Colonic mucosa (tissue), 4 donors: ENCODE results near the gene FOXK2. TPM values are rescaled to one million over a fixed set of nuclear protein-coding genes. Genes with fewer than 3 reads are reported as not detected.
"Not testable (repeated sequence)": the region's sequence is repeated elsewhere in the genome, so short reads cannot be mapped to it uniquely, and the experiment has no call there.

Source experiments
- DNase-seq: peaks from one replicate; pipeline ENCODE4 v3.0.0-alpha.2; 2020
- H3K27ac ChIP-seq: fragments of 200-600 bp; one replicate; pipeline ENCODE4 v1.8.0; 2021
- H3K27me3 ChIP-seq: fragments of 200-600 bp; one replicate; pipeline ENCODE4 v1.8.0; 2021
- H3K36me3 ChIP-seq: fragments of 200-600 bp; one replicate; pipeline ENCODE4 v1.8.0; 2021
- H3K4me1 ChIP-seq: fragments of 200-600 bp; one replicate; pipeline ENCODE4 v1.8.0; 2021; ENCODE audit warnings: mild to moderate bottlenecking
- H3K4me3 ChIP-seq: fragments of 200-600 bp; one replicate; pipeline ENCODE4 v1.8.0; 2021
- H3K9ac ChIP-seq, 2 donors: one replicate each; pipeline ENCODE4 v1.7.0; 2013; ENCODE audit warnings: control low read depth in 2 of 2, low read depth in 2 of 2, low read length in 2 of 2
- H3K9me3 ChIP-seq: fragments of 200-600 bp; one replicate; pipeline ENCODE4 v1.8.0; 2021
- intact Hi-C: fragments of 100-400 bp; cut with DNase I; formaldehyde crosslinking; loops from one replicate; pipeline ENCODE4 v1.14.1; 2022
- total RNA-seq, 2 donors: library from RNA; stranded (reverse); fragmentation: NEBNext Ultra II Directional in 1 of 2; extraction: Animal tissue kit (Norgen Biotek cat#: 25700) in 1 of 2; gene quantifications; one replicate each; pipeline ENCODE4 v1.2.1, GENCODE V29; 2021
- TF ChIP-seq, protein P1 (sequence below): fragments of 200-600 bp; IDR thresholded peaks from one replicate; pipeline ENCODE4 v1.8.0; 2022; ENCODE audit warnings: antibody characterized with exemption, mild to moderate bottlenecking
- donor health status: healthy.
- donor health status: DM: no; HTN: no; CAD: no.
- donor health status: DM: no; HTN: no; CAD: no.

FOXK2 gene
- total RNA-seq, 2 donors from 2014 or later: 34.8 to 44.5 TPM

DNA sequence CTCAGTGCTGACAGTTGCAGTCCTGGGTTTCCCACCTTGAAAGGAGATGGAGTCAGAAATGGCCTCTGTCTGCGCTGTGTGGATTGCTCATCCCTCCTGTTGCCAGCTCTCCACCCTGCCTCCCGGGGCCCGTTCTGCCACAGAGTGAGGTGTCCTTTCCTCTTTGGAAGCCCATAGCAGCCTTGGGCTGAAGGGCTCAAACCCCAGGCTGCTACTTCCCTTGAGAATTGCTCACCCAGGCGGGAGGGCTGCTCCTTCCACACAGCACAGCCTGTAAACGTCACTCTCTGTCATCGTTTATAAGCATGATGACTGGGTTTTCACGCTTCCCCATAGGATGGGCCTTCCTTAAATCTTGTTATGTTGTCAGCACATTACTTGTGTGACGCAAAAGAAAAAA is 62.7 kb downstream of the FOXK2 start:
- H3K36me3 ChIP-seq: no peaks in the 10 kb centered on the region
- H3K27me3 ChIP-seq: no peaks in the 10 kb centered on the region
- TF ChIP-seq, protein P1, sequence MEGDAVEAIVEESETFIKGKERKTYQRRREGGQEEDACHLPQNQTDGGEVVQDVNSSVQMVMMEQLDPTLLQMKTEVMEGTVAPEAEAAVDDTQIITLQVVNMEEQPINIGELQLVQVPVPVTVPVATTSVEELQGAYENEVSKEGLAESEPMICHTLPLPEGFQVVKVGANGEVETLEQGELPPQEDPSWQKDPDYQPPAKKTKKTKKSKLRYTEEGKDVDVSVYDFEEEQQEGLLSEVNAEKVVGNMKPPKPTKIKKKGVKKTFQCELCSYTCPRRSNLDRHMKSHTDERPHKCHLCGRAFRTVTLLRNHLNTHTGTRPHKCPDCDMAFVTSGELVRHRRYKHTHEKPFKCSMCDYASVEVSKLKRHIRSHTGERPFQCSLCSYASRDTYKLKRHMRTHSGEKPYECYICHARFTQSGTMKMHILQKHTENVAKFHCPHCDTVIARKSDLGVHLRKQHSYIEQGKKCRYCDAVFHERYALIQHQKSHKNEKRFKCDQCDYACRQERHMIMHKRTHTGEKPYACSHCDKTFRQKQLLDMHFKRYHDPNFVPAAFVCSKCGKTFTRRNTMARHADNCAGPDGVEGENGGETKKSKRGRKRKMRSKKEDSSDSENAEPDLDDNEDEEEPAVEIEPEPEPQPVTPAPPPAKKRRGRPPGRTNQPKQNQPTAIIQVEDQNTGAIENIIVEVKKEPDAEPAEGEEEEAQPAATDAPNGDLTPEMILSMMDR: no peak
- no peaks in the 10 kb centered on the region for H3K4me1 ChIP-seq
- H3K9me3 ChIP-seq: no peaks in the 10 kb centered on the region
- no peak overlapping the region for H3K9ac ChIP-seq
- no peak overlapping the region for H3K27ac ChIP-seq
- no peak overlapping the region for H3K4me3 ChIP-seq
- no peak for DNase-seq
- intact Hi-C loops: no loop called here

DNA sequence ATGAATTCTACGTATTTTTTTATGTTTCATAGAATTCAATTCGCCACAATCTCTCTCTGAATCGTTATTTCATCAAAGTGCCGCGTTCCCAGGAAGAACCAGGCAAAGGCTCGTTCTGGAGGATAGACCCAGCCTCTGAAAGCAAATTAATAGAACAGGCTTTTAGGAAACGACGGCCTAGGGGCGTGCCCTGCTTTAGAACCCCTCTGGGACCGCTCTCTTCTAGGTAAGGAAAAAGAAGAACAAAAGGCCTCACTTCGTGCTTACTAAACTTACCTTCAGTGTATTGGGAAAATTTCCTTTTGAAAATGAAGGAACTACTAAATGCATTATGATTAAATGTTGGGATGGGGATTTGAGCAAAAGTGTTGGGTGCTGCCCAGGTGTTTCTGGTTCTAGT is 63.2 kb downstream of the FOXK2 start:
- Histone ChIP-seq H3K4me1 (no peaks in the 10 kb centered on the region), H3K9ac (no peak overlapping the region), H3K36me3 (no peaks in the 10 kb centered on the region), H3K27ac (no peak overlapping the region), H3K9me3 (no peaks in the 10 kb centered on the region), H3K27me3 (no peaks in the 10 kb centered on the region), H3K4me3 (no peak overlapping the region)
- TF ChIP-seq, protein P1: no peak
- no peak for DNase-seq
- intact Hi-C loops: no loop called here

DNA sequence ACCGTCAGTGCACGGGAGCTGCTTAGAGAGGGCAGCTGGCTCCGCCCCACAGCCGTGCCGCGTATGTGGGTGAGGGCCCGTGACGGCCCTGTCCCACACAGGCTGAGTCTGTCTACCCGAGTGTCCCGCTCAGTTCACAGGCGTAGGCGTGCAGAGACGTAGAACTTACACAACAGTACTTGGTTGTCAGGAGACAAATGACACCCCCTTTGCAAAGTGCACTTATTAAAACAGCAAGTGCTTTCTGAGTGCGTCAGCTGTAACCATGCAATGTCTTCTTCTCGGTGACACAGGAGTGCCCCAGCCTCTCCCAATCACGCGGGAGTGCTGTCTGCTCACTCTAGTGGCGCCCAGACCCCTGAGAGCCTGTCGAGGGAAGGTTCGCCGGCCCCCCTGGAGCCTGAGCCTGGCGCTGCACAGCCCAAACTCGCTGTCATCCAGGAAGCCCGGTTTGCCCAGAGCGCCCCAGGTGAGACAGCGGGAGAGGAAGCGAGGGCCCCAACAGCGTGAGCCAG is 64.2 kb downstream of the FOXK2 start:
- Histone ChIP-seq H3K36me3 (no peaks in the 10 kb centered on the region), H3K27ac (no peak overlapping the region)
- no peak for DNase-seq

DNA sequence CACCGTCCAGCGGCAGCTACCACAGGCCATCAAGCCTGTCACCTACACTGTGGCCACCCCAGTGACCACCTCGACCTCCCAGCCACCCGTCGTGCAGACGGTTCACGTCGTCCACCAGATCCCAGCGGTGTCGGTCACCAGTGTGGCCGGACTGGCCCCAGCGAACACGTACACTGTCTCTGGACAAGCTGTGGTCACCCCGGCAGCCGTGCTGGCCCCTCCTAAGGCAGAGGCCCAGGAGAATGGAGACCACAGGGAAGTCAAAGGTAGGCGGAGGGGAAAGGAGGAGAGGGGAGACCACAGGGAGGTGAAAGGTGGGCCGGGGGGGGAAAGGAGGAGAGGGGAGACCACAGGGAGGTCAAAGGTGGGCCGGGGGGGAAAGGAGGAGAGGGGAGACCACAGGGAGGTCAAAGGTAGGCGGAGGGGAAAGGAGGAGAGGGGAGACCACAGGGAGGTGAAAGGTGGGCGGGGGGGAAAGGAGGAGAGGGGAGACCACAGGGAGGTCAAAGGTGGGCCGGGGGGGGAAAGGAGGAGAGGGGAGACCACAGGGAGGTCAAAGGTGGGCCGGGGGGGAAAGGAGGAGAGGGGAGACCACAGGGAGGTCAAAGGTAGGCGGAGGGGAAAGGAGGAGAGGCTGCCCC is 66.5 kb downstream of the FOXK2 start:
- DNase-seq, H3K27ac ChIP-seq, H3K4me1 ChIP-seq, intact Hi-C loops, H3K36me3 ChIP-seq, H3K27me3 ChIP-seq, H3K9ac ChIP-seq, H3K9me3 ChIP-seq, H3K4me3 ChIP-seq: not testable (repeated sequence)

More for the DNA sequence above, 64.2 kb downstream of the FOXK2 start:
- no peak overlapping the region for H3K4me3 ChIP-seq
- no peaks in the 10 kb centered on the region for H3K9me3 ChIP-seq
- TF ChIP-seq, protein P1: no peak
- H3K9ac ChIP-seq: no peak overlapping the region
- no peaks in the 10 kb centered on the region for H3K27me3 ChIP-seq
- intact Hi-C loops: no loop called here
- H3K4me1 ChIP-seq: no peaks in the 10 kb centered on the region

DNA sequence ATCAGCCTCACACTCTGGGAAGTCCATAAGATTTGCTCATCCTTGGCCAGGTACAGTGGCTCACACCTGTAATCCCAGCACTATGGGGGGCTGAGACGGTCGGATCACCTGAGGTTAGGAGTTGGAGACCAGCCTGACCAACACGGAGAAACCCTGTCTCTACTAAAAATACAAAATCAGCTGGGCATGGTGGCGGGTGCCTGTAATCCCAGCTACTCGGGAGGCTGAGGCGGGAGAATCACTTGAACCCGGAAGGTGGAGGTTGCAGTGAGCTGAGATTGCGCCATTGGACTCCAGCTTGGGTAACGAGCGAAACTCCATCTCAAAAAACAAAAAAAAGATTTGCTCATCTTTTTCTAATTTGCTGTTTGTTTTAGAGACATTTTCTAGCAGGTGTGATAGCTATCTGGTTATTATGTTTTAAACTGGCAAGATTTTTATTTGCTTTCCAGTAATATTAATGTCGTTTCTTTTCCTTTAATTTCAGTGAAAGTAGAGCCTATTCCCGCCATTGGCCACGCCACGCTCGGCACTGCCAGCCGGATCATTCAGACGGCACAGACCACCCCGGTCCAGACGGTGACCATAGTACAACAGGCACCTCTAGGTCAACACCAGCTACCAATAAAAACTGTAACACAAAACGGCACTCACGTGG is 67.2 kb downstream of the FOXK2 start:
- Histone ChIP-seq H3K9me3 (no peaks in the 10 kb centered on the region), H3K27me3 (no peaks in the 10 kb centered on the region), H3K36me3 (no peaks in the 10 kb centered on the region), H3K9ac (no peak overlapping the region), H3K4me1 (no peaks in the 10 kb centered on the region), H3K27ac (no peak overlapping the region), H3K4me3 (no peak overlapping the region)
- TF ChIP-seq, protein P1: no peak
- intact Hi-C loops: no loop called here
- no peak for DNase-seq
